NOMO-1 treated with DMSO at 0.1 percent for 48 hours (cell line): ENCODE results near the gene KRT74.
A peak's percentile ranks its signal among the peaks of the same experiment; 100 is the strongest.

Experiments used
- DNase-seq: peaks from one replicate; lab custom pipeline; 2025; ENCODE audit not compliant: unreplicated experiment; lab: John Stamatoyannopoulos, UW

The KRT74 gene

GRCh38 chr12:52539821-52540173, 33.8 kb downstream of the KRT74 start:
- no peak for DNase-seq

GRCh38 chr12:52539083-52539820, 34.4 kb downstream of the KRT74 start:
- DNase-seq: no peak

- DNase-seq: no peak
Measured at GRCh38 chr12:52537101-52537500, 36.5 kb downstream of the KRT74 start.

- no peak for DNase-seq
Measured at GRCh38 chr12:52535574-52535973, 38.1 kb downstream of the KRT74 start.

DNA sequence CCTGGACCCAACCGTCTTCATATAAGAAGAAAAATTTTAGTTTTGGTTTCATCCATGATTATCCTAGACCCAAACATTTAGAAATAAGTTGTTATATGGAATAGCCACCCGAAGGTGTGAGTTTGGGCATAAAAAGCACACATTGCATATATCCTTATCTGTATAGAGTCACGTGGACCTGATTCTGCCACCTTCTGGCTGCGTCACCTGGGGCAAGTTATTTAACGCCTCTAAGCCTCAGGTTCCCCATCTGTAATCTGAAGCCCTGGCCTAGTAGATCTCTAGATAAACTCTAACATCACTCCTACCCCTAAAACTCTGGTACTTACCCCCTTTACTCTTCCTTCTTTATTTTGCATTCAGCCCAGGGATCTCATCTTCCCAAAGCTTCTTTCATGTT, 39.2 kb downstream of the KRT74 start:
- DNase-seq: no peak

- no peak for DNase-seq
Measured at GRCh38 chr12:52533686-52534470, 39.8 kb downstream of the KRT74 start.

- no peak for DNase-seq
Measured at GRCh38 chr12:52532636-52533035, 41.0 kb downstream of the KRT74 start.

GRCh38 chr12:52531566-52532300, 41.9 kb downstream of the KRT74 start:
- DNase-seq: peak; percentile 70

- no peak for DNase-seq
Measured at GRCh38 chr12:52530905-52531304, 42.7 kb downstream of the KRT74 start.

GRCh38 chr12:52530366-52530765, 43.3 kb downstream of the KRT74 start:
- no peak for DNase-seq

DNA sequence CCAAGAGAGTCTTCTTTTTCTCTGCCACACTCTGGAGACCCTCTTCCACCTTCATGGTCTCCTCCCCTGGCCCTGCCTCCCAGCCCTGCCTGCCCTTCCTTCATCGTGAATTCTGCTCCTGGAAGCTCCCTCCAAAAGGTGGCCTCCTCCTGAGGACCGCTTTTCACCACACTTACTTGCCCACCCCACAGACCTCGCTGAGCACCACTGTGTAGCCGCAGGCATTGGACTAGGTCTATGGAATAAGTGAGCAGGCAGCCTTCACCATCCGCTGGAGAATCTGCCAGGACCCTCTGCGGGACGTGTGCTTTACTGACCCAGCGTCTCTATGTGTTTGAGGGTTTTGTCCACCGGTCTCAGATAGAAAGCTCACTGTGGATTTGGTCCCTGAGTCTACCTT, 43.8 kb downstream of the KRT74 start:
- DNase-seq: no peak

GRCh38 chr12:52529417-52529816, 44.2 kb downstream of the KRT74 start:
- no peak for DNase-seq

- no peak for DNase-seq
Measured at GRCh38 chr12:52528641-52529143, 45.0 kb downstream of the KRT74 start.

DNA sequence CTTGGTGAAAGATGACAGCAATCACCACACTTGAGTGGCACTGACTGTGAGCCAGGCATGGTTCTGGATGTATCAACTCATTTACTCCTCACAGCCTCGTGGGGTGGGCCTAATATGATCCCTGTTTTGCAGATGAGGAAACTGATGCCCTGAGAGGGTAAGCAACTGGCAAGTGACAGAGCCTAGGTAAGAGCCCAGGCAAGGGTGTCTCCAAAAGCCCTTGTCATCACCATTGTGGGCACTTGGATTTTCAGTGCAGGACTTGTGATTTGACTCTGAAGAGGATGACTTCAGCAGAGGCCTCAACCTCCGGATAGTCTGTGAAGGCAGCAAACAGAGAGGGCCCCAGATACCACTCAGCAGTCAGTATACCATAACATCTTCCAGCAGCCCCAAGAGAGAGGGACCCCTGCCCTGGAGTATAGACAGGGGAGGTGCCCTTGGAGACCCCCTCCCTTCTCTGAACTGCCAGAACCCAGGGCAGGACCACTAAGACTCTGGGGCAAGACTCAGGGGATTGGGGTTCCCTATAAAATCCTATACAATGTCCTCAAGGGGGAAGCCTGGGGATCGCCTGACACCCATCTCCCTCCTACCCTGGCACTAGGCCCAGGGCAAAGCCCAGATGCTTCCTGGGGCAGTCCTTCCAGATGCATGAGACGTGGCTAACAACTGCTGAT, 46.4 kb downstream of the KRT74 start:
- no peak for DNase-seq

GRCh38 chr12:52526511-52526951, 47.1 kb downstream of the KRT74 start:
- DNase-seq: no peak

DNA sequence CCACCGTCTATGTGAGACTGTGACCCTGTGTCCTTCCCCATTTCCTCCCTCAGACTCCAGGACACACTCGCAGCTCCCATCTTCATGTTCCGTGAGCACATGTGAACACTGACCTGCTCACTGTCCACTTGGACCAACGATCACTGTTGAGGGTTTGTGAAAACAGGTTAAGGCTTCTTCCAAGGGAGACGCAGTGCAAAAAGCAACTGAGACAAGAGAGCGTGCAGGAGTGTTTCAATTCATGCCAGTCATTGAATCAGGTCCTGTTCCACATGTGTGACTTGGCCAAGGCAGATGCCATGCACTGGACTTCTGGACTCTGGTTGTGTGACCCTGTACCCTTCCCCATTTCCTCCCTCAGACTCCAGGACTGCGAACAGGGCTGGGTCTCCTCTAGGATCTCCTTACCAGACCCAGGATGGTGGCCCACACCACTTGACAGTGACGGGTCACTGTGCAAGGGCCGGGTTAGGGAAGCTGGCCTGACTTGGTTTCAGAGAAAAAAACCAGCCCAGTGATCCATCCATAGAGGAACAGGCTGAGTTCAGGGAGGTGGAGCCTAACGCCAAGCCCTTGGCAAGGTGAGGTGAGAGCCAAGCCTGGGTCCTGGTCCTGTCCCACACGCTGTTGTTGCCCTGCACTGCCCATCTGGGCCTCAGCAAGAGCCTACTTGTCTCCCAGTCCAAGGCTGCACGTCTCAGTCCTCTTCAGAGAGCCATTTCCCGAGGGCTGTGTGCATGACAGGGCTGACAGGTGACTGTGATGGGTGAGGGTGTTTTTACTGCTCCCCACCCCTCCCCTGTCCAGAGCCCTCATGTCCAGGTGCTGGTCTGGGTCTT, 47.8 kb downstream of the KRT74 start:
- DNase-seq: no peak

DNA sequence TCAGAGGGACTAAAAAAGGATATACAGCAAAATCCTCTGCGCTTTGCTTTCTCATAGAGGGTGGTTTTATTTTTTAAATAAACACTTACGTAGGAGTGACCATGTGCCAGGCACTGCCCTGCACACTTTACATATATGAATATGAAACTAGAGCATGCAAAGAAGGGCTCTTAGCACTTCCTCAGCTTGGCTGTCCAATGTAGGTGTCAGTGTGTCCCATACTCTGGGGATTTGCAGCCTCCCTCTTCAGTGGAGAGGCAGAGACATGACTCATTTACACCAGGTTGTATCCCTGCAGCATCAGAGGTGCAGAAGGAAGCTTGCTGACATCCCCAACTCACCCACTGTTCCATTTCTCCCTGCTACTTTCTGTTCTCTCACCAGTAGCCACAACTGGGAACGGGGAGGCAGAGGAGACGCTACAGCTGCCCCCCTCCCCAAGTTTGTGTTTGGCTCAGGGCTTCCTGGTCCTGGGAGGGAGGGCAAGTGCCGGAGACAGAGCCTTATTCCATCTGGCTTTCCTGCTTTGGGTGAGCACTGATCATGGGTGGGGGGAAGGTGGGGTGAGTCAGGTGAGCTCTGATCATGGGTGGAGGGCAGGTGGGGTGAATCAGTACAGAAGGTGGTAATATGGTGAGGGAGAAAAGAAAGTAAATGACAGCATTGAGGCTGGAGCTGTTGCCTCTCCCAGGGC, 48.6 kb downstream of the KRT74 start:
- no peak for DNase-seq

- DNase-seq: no peak
Measured at GRCh38 chr12:52524241-52524897, 49.3 kb downstream of the KRT74 start.

GRCh38 chr12:52523824-52524223, 49.8 kb downstream of the KRT74 start:
- no peak for DNase-seq
